Panc1 (cell line): Measurements from ENCODE around the gene SDK1. TPM values are rescaled to one million over a fixed set of nuclear protein-coding genes. Genes with fewer than 3 reads are reported as not detected.

Source experiments
- ATAC-seq: fragments of 200-7000 bp; cut with Tn5 transposase; 2 replicates; pipeline ENCODE4 v1.9.1; 2020; ENCODE audit warnings: mild to moderate bottlenecking, moderate library complexity
- BruUV-seq: library from RNA; stranded (reverse); fragments of 400-500 nt; replicated peaks from 2 replicates; lab custom pipeline; 2021; lab: Mats Ljungman, UMichigan
- CTCF ChIA-PET: fragments of 300-600 bp; sonication (Branson Sonifier 250); formaldehyde crosslinking; loops from one replicate; lab custom pipeline; 2022; ENCODE audit warnings: antibody characterized with exemption; lab: Charles Lee
- POLR2A ChIA-PET: fragments of 300-600 bp; sonication (Branson Sonifier 250); formaldehyde crosslinking; loops from one replicate; lab custom pipeline; 2022; ENCODE audit warnings: antibody characterized with exemption; lab: Charles Lee
- DNase-seq: peaks from one replicate; pipeline ENCODE4 v3.0.0-alpha.2; 2010; ENCODE audit warnings: low read depth, low spot score
- H3K27ac ChIP-seq: 2 replicates; pipeline ENCODE4 v1.5.1; 2011; ENCODE audit warnings: mild to moderate bottlenecking, low read length, inconsistent platforms
- H3K27me3 ChIP-seq: fragments of 200-500 bp; sonication (Bioruptor generic); 2 replicates; pipeline ENCODE4 v1.6.0; 2014; ENCODE audit warnings: low read length, inconsistent platforms; ENCODE audit not compliant: control insufficient read depth, insufficient read depth
- H3K36me3 ChIP-seq: fragments of 200-500 bp; sonication (Bioruptor generic); 2 replicates; pipeline ENCODE4 v1.5.1; 2014; ENCODE audit warnings: inconsistent platforms, mild to moderate bottlenecking, low read length, moderate library complexity; ENCODE audit not compliant: control insufficient read depth, insufficient read depth
- H3K4me1 ChIP-seq: 2 replicates; pipeline ENCODE4 v1.5.1; 2011; ENCODE audit warnings: inconsistent platforms, mild to moderate bottlenecking, low read length, moderate library complexity; ENCODE audit not compliant: control insufficient read depth, insufficient read depth
- H3K4me3 ChIP-seq, 2 experiments: 2 replicates each; pipeline ENCODE4 v1.5.1; 2011 to 2012; ENCODE audit warnings: low read depth in 2 of 2, low read length in 2 of 2, mild to moderate bottlenecking in 2 of 2, inconsistent platforms in 1 of 2, moderate library complexity in 1 of 2
- H3K9me3 ChIP-seq: fragments of 200-500 bp; sonication (Bioruptor generic); 2 replicates; pipeline ENCODE4 v1.5.1; 2014; ENCODE audit warnings: low read depth, mild to moderate bottlenecking, inconsistent platforms, low read length, moderate library complexity; ENCODE audit not compliant: control insufficient read depth, insufficient read depth
- POLR2AphosphoS5 ChIP-seq: IDR thresholded peaks from 2 replicates; pipeline ENCODE4 v1.6.1; 2012; ENCODE audit warnings: mild to moderate bottlenecking, low read depth, low read length, moderate library complexity
- SIN3A ChIP-seq: IDR thresholded peaks from 2 replicates; pipeline ENCODE4 v1.6.1; 2012; ENCODE audit warnings: low read depth, mild to moderate bottlenecking, low read length, moderate library complexity, borderline replicate concordance; ENCODE audit not compliant: insufficient read depth
- TCF7L2 ChIP-seq: IDR thresholded peaks from 2 replicates; pipeline ENCODE4 v1.6.1; 2011; ENCODE audit warnings: mild to moderate bottlenecking, low read depth, low read length, inconsistent platforms
- in situ Hi-C: cut with HindIII; loops from 2 replicates; pipeline ENCODE4 v1.10.0; 2016; ENCODE audit warnings: low sequenced_read_pairs, low pct_unique_long_range_greater_than_20kb
- intact Hi-C: fragments of 100-400 bp; cut with micrococcal nuclease; formaldehyde crosslinking; loops from one replicate; pipeline ENCODE4 v1.10.0; 2022; ENCODE audit not compliant: unreplicated experiment
- total RNA-seq: library from RNA; stranded (reverse); gene quantifications from one replicate; pipeline ENCODE4 v1.2.1, GENCODE V29; 2021; ENCODE audit not compliant: unreplicated experiment
- TF ChIP-seq, protein P1 (sequence below), 2 experiments: IDR thresholded peaks; 2 replicates each; pipeline ENCODE4 v1.6.1; 2011 to 2012; ENCODE audit warnings: low read depth in 2 of 2, control low read depth in 1 of 2, low read length in 1 of 2, mild to moderate bottlenecking in 1 of 2, moderate library complexity in 1 of 2; ENCODE audit not compliant: insufficient read depth in 1 of 2
- TF ChIP-seq, protein P2 (sequence below): fragments of 450-650 bp; IDR thresholded peaks from 2 replicates; pipeline ENCODE4 v1.5.1; 2017; ENCODE audit warnings: mild to moderate bottlenecking

The SDK1 gene
- total RNA-seq, 1 experiment from 2014 or later: 47.4 TPM

DNA sequence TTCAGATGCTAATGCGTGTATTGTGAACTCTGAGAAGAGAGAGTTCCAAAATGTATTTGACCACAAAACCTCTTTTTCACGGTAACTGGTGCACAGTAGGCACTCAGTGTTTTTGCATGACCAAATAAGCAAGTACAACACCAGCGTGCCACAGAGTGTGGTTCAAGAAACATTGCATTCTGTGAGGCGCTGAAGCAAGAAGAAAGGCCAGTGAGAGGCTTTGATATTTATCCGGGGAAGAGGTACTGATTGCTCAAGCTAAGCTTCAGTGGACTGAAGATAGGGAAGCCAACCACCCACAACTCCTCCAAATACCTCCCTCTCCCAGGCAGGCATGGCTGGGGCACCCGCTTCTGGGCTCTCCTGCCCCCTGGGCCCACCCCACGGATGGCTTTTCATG, 611.2 kb downstream of the SDK1 start:
- Histone ChIP-seq H3K27ac (no peak overlapping the region), H3K4me1 (no peaks in the 10 kb centered on the region), H3K27me3 (no peaks in the 10 kb centered on the region), H3K4me3 (no peak overlapping the region), H3K36me3 (no peaks in the 10 kb centered on the region), H3K9me3 (no peaks in the 10 kb centered on the region)
- no peak for TF ChIP-seq SIN3A
- TF ChIP-seq, protein P1, sequence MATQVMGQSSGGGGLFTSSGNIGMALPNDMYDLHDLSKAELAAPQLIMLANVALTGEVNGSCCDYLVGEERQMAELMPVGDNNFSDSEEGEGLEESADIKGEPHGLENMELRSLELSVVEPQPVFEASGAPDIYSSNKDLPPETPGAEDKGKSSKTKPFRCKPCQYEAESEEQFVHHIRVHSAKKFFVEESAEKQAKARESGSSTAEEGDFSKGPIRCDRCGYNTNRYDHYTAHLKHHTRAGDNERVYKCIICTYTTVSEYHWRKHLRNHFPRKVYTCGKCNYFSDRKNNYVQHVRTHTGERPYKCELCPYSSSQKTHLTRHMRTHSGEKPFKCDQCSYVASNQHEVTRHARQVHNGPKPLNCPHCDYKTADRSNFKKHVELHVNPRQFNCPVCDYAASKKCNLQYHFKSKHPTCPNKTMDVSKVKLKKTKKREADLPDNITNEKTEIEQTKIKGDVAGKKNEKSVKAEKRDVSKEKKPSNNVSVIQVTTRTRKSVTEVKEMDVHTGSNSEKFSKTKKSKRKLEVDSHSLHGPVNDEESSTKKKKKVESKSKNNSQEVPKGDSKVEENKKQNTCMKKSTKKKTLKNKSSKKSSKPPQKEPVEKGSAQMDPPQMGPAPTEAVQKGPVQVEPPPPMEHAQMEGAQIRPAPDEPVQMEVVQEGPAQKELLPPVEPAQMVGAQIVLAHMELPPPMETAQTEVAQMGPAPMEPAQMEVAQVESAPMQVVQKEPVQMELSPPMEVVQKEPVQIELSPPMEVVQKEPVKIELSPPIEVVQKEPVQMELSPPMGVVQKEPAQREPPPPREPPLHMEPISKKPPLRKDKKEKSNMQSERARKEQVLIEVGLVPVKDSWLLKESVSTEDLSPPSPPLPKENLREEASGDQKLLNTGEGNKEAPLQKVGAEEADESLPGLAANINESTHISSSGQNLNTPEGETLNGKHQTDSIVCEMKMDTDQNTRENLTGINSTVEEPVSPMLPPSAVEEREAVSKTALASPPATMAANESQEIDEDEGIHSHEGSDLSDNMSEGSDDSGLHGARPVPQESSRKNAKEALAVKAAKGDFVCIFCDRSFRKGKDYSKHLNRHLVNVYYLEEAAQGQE (IDR thresholded peaks at IDR 0.05; ENCODE audit: insufficient read depth in 1 of 2, low read depth in 2 of 2, low read length in 1 of 2): no peak
- TF ChIP-seq, protein P2, sequence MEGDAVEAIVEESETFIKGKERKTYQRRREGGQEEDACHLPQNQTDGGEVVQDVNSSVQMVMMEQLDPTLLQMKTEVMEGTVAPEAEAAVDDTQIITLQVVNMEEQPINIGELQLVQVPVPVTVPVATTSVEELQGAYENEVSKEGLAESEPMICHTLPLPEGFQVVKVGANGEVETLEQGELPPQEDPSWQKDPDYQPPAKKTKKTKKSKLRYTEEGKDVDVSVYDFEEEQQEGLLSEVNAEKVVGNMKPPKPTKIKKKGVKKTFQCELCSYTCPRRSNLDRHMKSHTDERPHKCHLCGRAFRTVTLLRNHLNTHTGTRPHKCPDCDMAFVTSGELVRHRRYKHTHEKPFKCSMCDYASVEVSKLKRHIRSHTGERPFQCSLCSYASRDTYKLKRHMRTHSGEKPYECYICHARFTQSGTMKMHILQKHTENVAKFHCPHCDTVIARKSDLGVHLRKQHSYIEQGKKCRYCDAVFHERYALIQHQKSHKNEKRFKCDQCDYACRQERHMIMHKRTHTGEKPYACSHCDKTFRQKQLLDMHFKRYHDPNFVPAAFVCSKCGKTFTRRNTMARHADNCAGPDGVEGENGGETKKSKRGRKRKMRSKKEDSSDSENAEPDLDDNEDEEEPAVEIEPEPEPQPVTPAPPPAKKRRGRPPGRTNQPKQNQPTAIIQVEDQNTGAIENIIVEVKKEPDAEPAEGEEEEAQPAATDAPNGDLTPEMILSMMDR: no peak
- no peak for TF ChIP-seq POLR2AphosphoS5
- TF ChIP-seq TCF7L2: no peak
- no TSS peak for BruUV-seq
- intact Hi-C loops (no loop called here), in situ Hi-C loops (no loop called here)
- ChIA-PET CTCF (no interaction called here), POLR2A (no interaction called here)
- no peak for ATAC-seq
- DNase-seq: no peak

DNA sequence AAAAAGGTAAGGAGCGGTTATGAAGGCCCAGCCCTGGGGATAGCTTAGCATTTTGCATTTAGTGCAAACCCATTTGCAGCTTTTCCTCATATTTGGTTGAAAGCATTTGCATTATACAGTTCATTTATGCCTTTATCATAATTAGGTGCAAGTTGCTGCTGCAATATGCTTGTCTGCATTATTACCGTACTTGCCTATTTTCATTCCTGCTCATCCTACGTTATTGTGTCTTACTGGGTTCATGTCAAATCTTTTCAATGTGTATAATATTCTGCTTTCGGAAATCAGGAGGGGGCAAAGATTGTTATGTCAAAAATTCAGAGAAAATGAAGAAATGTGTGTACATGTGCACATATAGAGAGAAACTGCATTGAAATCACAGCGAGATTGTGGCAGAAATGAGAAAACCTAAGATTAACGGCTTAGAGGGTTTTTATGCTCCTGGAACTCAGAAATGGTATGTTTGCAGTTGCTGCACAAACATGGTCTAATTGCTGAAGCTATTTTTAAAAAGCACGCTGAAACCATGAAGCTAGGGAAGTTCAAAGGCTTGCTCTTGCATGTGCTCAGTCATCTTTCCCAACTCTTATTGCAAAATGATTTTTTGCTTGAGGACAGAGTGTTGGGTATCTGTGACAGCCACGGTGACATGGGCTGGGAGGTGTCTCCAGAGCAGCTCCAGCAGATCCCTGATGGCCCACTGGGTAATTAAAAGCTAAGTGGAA, 613.2 kb downstream of the SDK1 start:
- no peak overlapping the region for H3K4me3 ChIP-seq
- in situ Hi-C loops: no loop called here
- no TSS peak for BruUV-seq
- no peak overlapping the region for H3K27ac ChIP-seq
- no peak for TF ChIP-seq TCF7L2
- TF ChIP-seq, protein P1 (IDR thresholded peaks at IDR 0.05; ENCODE audit: insufficient read depth in 1 of 2, low read depth in 2 of 2, low read length in 1 of 2): no peak
- TF ChIP-seq, protein P2: no peak
- DNase-seq: no peak
- H3K27me3 ChIP-seq: no peaks in the 10 kb centered on the region
- ATAC-seq: no peak
- H3K9me3 ChIP-seq: no peaks in the 10 kb centered on the region
- intact Hi-C loops: no loop called here
- H3K4me1 ChIP-seq: no peaks in the 10 kb centered on the region
- ChIA-PET CTCF (no interaction called here), POLR2A (interaction anchor here (0.6 to 0.7 kb wide), 2 partner anchors 19 to 50 kb away, joined by 5 to 10 read pairs; no protein-coding TSS in a partner anchor)
- H3K36me3 ChIP-seq: no peaks in the 10 kb centered on the region
